A549 (cell line): ENCODE data around the gene CCDC102B. TPM values are rescaled to one million over a fixed set of nuclear protein-coding genes. Genes with fewer than 3 reads are reported as not detected.

ENCODE experiments used
- ATAC-seq, 2 experiments: fragments of 200-7000 bp in 1 of 2; fragments of >200 bp in 1 of 2; cut with Nextera tagmentation in 1 of 2; cut with Tn5 transposase in 1 of 2; 3 replicates each; pipeline versions ENCODE4 v1.8.0 to v1.9.1; 2018 to 2020; ENCODE audit warnings: mild to moderate bottlenecking in 1 of 2, moderate library complexity in 1 of 2
- CTCF ChIA-PET: fragments of 300-600 bp; sonication (Branson Sonifier 250); formaldehyde crosslinking; extraction: SDS; loops from one replicate; lab custom pipeline; 2021; ENCODE audit warnings: antibody characterized with exemption, inconsistent platforms; lab: Yijun Ruan, JAX
- POLR2A ChIA-PET: fragments of 350-600 bp; formaldehyde crosslinking; extraction: SDS; loops from one replicate; lab custom pipeline; 2021; ENCODE audit warnings: antibody characterized with exemption, inconsistent platforms; lab: Yijun Ruan, JAX
- DNase-seq, 2 experiments: peaks; one replicate each; pipeline versions ENCODE4 v3.0.0 to v3.0.0-alpha.2; 2011 to 2016; ENCODE audit warnings: low read depth in 1 of 2, low spot score in 1 of 2
- FAIRE-seq: peaks from 2 replicates; lab custom pipeline; 2011; peaks lifted over from hg19 to GRCh38; lab: Jason Lieb, UNC
- H3K27ac ChIP-seq, 2 experiments: fragments of >200 bp; sonication (Bioruptor Twin); formaldehyde crosslinking; 3 replicates each; pipeline ENCODE4 v1.5.1; 2016 to 2017
- H3K4me1 ChIP-seq: fragments of >200 bp; sonication (Bioruptor Twin); formaldehyde crosslinking; 3 replicates; pipeline ENCODE4 v1.6.1; 2016
- H3K4me2 ChIP-seq: fragments of >200 bp; sonication (Bioruptor Twin); formaldehyde crosslinking; 3 replicates; pipeline ENCODE4 v1.6.1; 2016
- H3K4me3 ChIP-seq: fragments of >200 bp; sonication (Bioruptor Twin); formaldehyde crosslinking; 3 replicates; pipeline ENCODE4 v1.5.1; 2016
- H3K9me3 ChIP-seq: fragments of >200 bp; sonication (Bioruptor Twin); formaldehyde crosslinking; 3 replicates; pipeline ENCODE4 v1.6.1; 2016
- CBX2 ChIP-seq: fragments of 200-600 bp; sonication (generic); IDR thresholded peaks from 2 replicates; pipeline ENCODE4 v1.6.1; 2016; ENCODE audit warnings: low read depth, mild to moderate bottlenecking, borderline replicate concordance
- CBX8 ChIP-seq: fragments of 200-600 bp; sonication (generic); IDR thresholded peaks from 2 replicates; pipeline ENCODE4 v1.6.1; 2016
- CEBPB ChIP-seq, 2 experiments: fragments of >200 bp in 1 of 2; sonication (Bioruptor Twin) in 1 of 2; formaldehyde crosslinking in 1 of 2; IDR thresholded peaks; 2 replicates each; pipeline ENCODE4 v1.6.1; 2012 to 2016
- EP300 ChIP-seq, 2 experiments: fragments of >200 bp; sonication (Bioruptor Twin); formaldehyde crosslinking; IDR thresholded peaks; 2 replicates in 1 of 2; 3 replicates in 1 of 2; pipeline ENCODE4 v1.6.1; 2016 to 2017
- GATA3 ChIP-seq: IDR thresholded peaks from 2 replicates; pipeline ENCODE4 v1.6.1; 2012; ENCODE audit warnings: borderline replicate concordance
- HDAC2 ChIP-seq: fragments of 200-600 bp; sonication (generic); IDR thresholded peaks from 2 replicates; pipeline ENCODE4 v1.6.1; 2016
- HOXB5 ChIP-seq: fragments of 250-450 bp; sonication (Bioruptor Pico); IDR thresholded peaks from 2 replicates; pipeline ENCODE4 v1.5.0; 2020; ENCODE audit warnings: mild to moderate bottlenecking, moderate library complexity
- KDM1A ChIP-seq: fragments of 200-600 bp; sonication (generic); IDR thresholded peaks from 2 replicates; pipeline ENCODE4 v1.6.1; 2016; ENCODE audit warnings: low read depth, mild to moderate bottlenecking
- KDM5A ChIP-seq: fragments of 200-600 bp; sonication (generic); IDR thresholded peaks from 2 replicates; pipeline ENCODE4 v1.6.1; 2016; ENCODE audit warnings: antibody characterized with exemption, mild to moderate bottlenecking
- MAFK ChIP-seq: fragments of 450-650 bp; IDR thresholded peaks from 2 replicates; pipeline ENCODE4 v1.6.1; 2014; ENCODE audit not compliant: partially characterized antibody
- MYC ChIP-seq: IDR thresholded peaks from 2 replicates; pipeline ENCODE4 v1.6.1; 2012; ENCODE audit warnings: mild to moderate bottlenecking, inconsistent platforms, low read length, improper control_type of control experiment, borderline replicate concordance
- NFE2L2 ChIP-seq: fragments of 150-350 bp; conservative IDR thresholded peaks from 2 replicates; pipeline ENCODE4 v1.6.1; 2014; ENCODE audit warnings: low read length
- NR3C1 ChIP-seq: fragments of >200 bp; sonication (Bioruptor Twin); formaldehyde crosslinking; IDR thresholded peaks from 3 replicates; pipeline ENCODE4 v1.6.1; 2017
- PHF8 ChIP-seq: fragments of 200-600 bp; sonication (generic); IDR thresholded peaks from 2 replicates; pipeline ENCODE4 v1.6.1; 2016; ENCODE audit warnings: low read depth, mild to moderate bottlenecking, antibody characterized with exemption, moderate library complexity, borderline replicate concordance
- RAD21 ChIP-seq, 2 experiments: fragments of >200 bp in 1 of 2; sonication (Bioruptor Twin) in 1 of 2; formaldehyde crosslinking in 1 of 2; IDR thresholded peaks in 1 of 2; conservative IDR thresholded peaks in 1 of 2; 2 replicates in 1 of 2; 3 replicates in 1 of 2; pipeline ENCODE4 v1.6.1; 2012 to 2018; ENCODE audit warnings: inconsistent platforms in 1 of 2
- RARB ChIP-seq: fragments of 250-450 bp; sonication (Bioruptor Pico); IDR thresholded peaks from 2 replicates; pipeline ENCODE4 v1.8.0; 2021; ENCODE audit warnings: mild to moderate bottlenecking, moderate library complexity
- RFX5 ChIP-seq: fragments of 450-650 bp; IDR thresholded peaks from 2 replicates; pipeline ENCODE4 v1.7.1; 2014; ENCODE audit warnings: antibody characterized with exemption, mild to moderate bottlenecking, moderate library complexity
- RNF2 ChIP-seq: fragments of 200-600 bp; sonication (generic); IDR thresholded peaks from 2 replicates; pipeline ENCODE4 v1.6.1; 2016; ENCODE audit warnings: low read depth, mild to moderate bottlenecking, antibody characterized with exemption, moderate library complexity, borderline replicate concordance
- SMC3 ChIP-seq: fragments of >200 bp; sonication (Bioruptor Twin); formaldehyde crosslinking; IDR thresholded peaks from 3 replicates; pipeline ENCODE4 v1.6.1; 2018; ENCODE audit warnings: inconsistent platforms
- SREBF2 ChIP-seq: fragments of 450-650 bp; IDR thresholded peaks from 2 replicates; pipeline ENCODE4 v1.6.1; 2014; ENCODE audit warnings: mild to moderate bottlenecking, moderate library complexity
- TP53 ChIP-seq: fragments of 250-450 bp; sonication (Bioruptor Pico); IDR thresholded peaks from 2 replicates; pipeline ENCODE4 v1.5.0; 2021; ENCODE audit warnings: mild to moderate bottlenecking, moderate library complexity
- ZSCAN20 ChIP-seq: fragments of 250-450 bp; sonication (Bioruptor Pico); IDR thresholded peaks from 2 replicates; pipeline ENCODE4 v1.8.0; 2022; ENCODE audit warnings: mild to moderate bottlenecking, moderate library complexity
- WGBS: methylation state at CpG from one replicate; pipeline ENCODE4 v1.1.6; 2017; ENCODE audit errors: missing lambda C conversion rate; 5-methylcytosine and 5-hydroxymethylcytosine counted together
- polyA plus RNA-seq, 4 experiments: library from polyadenylated mRNA; depleted of rRNA in 3 of 4; stranded (reverse); fragments of >200 nt; fragmentation: RNase III in 1 of 4; extraction: RNeasy Plus Mini Kit Qiagen cat#74134 plus additional on column Dnase treatment in 1 of 4; gene quantifications; 2 replicates in 3 of 4; 3 replicates in 1 of 4; pipeline ENCODE4 v1.2.3, GENCODE V29; 2011 to 2017
- TF ChIP-seq, protein P1 (sequence below): fragments of 450-650 bp; IDR thresholded peaks from 2 replicates; pipeline ENCODE4 v1.6.1; 2014; ENCODE audit warnings: antibody characterized with exemption
- TF ChIP-seq, protein P2 (sequence below): IDR thresholded peaks from 2 replicates; pipeline ENCODE4 v1.6.1; 2012
- TF ChIP-seq, protein P3 (sequence below): fragments of >200 bp; sonication (Bioruptor Twin); formaldehyde crosslinking; IDR thresholded peaks from 2 replicates; pipeline ENCODE4 v1.6.1; 2016
- TF ChIP-seq, protein P4 (sequence below): fragments of >200 bp; sonication (Bioruptor Twin); formaldehyde crosslinking; IDR thresholded peaks from 3 replicates; pipeline ENCODE4 v1.6.1; 2016

The CCDC102B gene
- polyA plus RNA-seq, 2 of the 4 experiments (the other 2 are of a cell fraction), result 1.2 to 1.6 TPM

DNA sequence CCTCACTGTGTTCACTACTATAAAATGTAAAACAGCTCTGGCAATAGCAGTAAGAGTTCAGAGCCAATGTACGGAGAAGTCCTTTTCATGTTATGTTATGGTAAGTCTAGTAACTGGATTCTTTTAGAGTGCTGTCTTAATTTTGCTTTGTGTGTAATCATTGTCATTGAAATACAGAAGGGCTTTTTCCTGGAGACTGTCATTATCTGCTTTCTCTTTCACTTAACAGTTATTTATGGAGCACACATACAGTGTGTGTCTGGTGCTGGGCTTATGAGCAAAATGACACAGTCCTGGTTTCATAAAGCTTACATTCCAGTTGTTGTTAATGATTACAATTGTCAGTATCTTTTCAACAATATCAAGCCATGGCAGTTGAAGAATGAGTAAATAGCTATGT, 95.5 kb downstream of the CCDC102B start (continued):
- no peak for TF ChIP-seq TP53 (CRISPR knock-in tag)

DNA sequence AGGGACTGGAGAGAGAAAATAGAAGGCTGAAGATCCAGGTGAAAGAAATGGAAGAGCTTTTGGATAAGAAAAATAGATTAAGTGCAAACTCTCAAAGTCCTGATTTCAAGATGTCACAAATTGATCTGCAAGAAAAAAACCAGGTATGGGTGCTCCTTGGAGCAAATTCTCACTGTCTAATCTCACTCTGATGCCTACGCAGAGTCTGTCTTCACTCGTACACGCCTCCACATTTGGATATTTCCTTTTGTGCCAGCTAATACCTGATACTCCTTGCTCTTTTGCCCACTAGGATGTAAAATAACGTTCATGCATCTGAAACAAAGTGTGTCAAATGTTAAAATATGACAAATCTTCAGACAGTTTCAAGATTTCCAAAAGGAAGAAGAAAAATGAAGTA, 99.4 kb downstream of the CCDC102B start:
- Histone ChIP-seq H3K27ac (no peak overlapping the region), H3K9me3 (no peaks in the 10 kb centered on the region), H3K4me1 (no peaks in the 10 kb centered on the region), H3K4me2 (no peak overlapping the region), H3K4me3 (no peak overlapping the region)
- ChIA-PET POLR2A (no interaction called here), CTCF (no interaction called here)
- no peak for FAIRE-seq
- WGBS, result 21% methylated on average over 4 of the region's 4 CpGs
- ATAC-seq, result no peak
- DNase-seq, result no peak
- TF ChIP-seq CBX8 (no peak), SREBF2 (no peak), NFE2L2 (no peak), HOXB5 (CRISPR knock-in tag) (no peak), HDAC2 (no peak), RFX5 (no peak), EP300 (IDR thresholded peaks at IDR 0.05) (no peak), RARB (CRISPR knock-in tag) (no peak), KDM5A (no peak), GATA3 (no peak), CBX2 (no peak), PHF8 (no peak), KDM1A (no peak)
- TF ChIP-seq, protein P1, sequence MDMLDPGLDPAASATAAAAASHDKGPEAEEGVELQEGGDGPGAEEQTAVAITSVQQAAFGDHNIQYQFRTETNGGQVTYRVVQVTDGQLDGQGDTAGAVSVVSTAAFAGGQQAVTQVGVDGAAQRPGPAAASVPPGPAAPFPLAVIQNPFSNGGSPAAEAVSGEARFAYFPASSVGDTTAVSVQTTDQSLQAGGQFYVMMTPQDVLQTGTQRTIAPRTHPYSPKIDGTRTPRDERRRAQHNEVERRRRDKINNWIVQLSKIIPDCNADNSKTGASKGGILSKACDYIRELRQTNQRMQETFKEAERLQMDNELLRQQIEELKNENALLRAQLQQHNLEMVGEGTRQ, result no peak
- TF ChIP-seq, protein P2, sequence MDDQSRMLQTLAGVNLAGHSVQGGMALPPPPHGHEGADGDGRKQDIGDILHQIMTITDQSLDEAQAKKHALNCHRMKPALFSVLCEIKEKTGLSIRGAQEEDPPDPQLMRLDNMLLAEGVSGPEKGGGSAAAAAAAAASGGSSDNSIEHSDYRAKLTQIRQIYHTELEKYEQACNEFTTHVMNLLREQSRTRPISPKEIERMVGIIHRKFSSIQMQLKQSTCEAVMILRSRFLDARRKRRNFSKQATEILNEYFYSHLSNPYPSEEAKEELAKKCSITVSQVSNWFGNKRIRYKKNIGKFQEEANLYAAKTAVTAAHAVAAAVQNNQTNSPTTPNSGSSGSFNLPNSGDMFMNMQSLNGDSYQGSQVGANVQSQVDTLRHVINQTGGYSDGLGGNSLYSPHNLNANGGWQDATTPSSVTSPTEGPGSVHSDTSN, result no peak
- TF ChIP-seq, protein P3, sequence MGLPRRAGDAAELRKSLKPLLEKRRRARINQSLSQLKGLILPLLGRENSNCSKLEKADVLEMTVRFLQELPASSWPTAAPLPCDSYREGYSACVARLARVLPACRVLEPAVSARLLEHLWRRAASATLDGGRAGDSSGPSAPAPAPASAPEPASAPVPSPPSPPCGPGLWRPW, result no peak

DNA sequence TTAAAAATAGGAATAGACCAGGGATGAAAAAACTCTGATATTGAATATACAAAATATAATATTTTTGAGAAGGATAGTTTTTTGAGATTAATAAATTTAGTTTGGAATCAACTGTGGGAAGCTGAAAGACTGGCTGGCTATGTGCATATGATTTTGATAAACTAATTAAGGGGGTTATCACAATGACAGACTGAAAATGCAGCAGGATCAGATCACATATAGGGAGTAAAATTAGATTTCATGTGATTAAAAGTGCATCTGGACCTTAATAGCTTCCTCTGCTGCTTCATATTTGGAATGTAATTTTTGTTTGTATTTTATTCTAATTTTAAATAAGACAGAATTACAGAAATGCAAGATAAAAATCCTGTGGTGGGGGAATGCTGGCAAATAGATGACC, 111.7 kb downstream of the CCDC102B start:
- H3K4me3 ChIP-seq, result no peak overlapping the region
- no peak overlapping the region for H3K27ac ChIP-seq
- H3K4me2 ChIP-seq, result no peak overlapping the region
- DNase-seq (no peak), FAIRE-seq (no peak), ATAC-seq (no peak)
- no peaks in the 10 kb centered on the region for H3K4me1 ChIP-seq
- POLR2A ChIA-PET, result no interaction called here
- H3K9me3 ChIP-seq, result no peaks in the 10 kb centered on the region
- no peak for TF ChIP-seq SMC3
- no peak for TF ChIP-seq MYC
- TF ChIP-seq CBX2, result no peak
- TF ChIP-seq CEBPB (IDR thresholded peaks at IDR 0.05), result no peak
- no peak for TF ChIP-seq RNF2
- TF ChIP-seq CBX8, result no peak
- no peak for TF ChIP-seq NR3C1
- TF ChIP-seq, protein P4, sequence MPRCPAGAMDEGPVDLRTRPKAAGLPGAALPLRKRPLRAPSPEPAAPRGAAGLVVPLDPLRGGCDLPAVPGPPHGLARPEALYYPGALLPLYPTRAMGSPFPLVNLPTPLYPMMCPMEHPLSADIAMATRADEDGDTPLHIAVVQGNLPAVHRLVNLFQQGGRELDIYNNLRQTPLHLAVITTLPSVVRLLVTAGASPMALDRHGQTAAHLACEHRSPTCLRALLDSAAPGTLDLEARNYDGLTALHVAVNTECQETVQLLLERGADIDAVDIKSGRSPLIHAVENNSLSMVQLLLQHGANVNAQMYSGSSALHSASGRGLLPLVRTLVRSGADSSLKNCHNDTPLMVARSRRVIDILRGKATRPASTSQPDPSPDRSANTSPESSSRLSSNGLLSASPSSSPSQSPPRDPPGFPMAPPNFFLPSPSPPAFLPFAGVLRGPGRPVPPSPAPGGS, result no peak
- TF ChIP-seq MAFK, result no peak
- TF ChIP-seq EP300 (IDR thresholded peaks at IDR 0.05), result no peak
- TF ChIP-seq RFX5, result no peak
- TF ChIP-seq ZSCAN20 (CRISPR knock-in tag), result no peak
- TF ChIP-seq, protein P3, result no peak
- TF ChIP-seq, protein P1, result no peak
- TF ChIP-seq GATA3, result no peak
- no peak for TF ChIP-seq PHF8
- no peak for TF ChIP-seq RAD21 (conservative IDR thresholded peaks at IDR 0.05 in 1 of 2, IDR thresholded peaks at IDR 0.05 in 1 of 2)
- TF ChIP-seq, all 56 proteins: peak for 0
- CTCF ChIA-PET, result no interaction called here
